Retinal pigment epithelial cell (primary cell): ENCODE data around the gene CEBPE.

Experiments used
- DNase-seq: peaks from one replicate; pipeline ENCODE4 v3.0.0-alpha.2; 2010; ENCODE audit warnings: low read depth
- H3K4me3 ChIP-seq: 2 replicates; pipeline ENCODE4 v1.5.1; 2011; ENCODE audit warnings: mild to moderate bottlenecking, low read length, control low read depth, moderate library complexity
- CTCF ChIP-seq: conservative IDR thresholded peaks from 2 replicates; pipeline ENCODE4 v1.5.1; 2011; ENCODE audit warnings: low read depth, low read length, control low read depth, inconsistent platforms

The CEBPE gene

DNA sequence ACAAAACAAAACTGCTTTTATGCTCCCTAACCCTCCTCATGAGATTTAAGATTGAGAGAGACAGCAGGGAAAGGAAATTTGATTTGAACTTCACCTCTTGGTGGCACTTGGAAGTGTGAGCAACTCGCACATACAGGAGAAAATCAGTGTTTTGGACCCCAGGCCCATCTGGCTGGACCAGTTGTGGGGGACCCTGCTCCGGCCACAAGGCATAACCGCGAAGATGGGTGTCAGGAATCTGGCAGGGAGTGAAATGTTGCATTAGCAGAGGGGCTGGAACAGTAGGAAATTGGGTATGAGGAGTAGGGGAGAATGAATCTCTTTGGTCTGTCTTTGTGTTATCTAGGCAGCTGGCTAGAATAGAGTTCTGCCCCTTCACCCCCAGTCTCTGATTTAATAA, 15.5 kb downstream of the CEBPE start:
- no peak for TF ChIP-seq CTCF
- DNase-seq: no peak
- H3K4me3 ChIP-seq: no peak overlapping the region

- no peak for DNase-seq
- no peak for TF ChIP-seq CTCF
- H3K4me3 ChIP-seq: no peak overlapping the region
These were observed 16.3 kb downstream of the CEBPE start for GRCh38 chr14:23102801-23103200.

DNA sequence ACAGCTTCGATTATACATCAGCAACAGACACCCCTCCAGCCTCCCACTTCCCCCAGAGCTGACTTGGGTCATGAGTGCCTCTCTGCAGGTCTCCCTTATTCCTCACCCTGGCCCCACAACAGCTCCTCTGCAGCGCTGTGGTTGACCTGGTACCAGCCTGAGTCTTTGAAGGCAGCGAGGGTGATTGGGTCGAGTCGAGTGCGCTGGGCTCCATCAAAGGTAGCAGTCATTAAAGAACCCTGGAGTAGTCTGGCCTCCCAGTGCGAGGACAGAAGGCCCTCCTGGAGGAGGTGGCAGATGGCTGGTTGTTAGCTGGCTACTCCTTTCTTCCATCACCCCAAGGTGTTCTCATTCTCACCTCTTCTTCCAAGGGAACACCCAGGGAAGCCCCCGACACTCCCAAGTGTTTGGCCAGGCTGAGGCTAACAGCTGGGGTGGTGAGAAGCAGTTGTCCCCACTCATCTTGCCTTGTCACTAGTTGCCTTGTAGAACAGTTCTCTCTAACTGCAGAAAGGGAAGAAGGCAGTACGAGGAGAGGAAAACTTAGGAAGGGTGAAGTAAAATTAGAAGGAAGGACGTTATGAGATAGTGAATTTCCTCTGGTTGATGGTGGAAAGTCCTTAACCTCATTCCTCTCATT, 16.9 kb downstream of the CEBPE start:
- DNase-seq: no peak
- H3K4me3 ChIP-seq: no peak overlapping the region
- TF ChIP-seq CTCF: no peak

DNA sequence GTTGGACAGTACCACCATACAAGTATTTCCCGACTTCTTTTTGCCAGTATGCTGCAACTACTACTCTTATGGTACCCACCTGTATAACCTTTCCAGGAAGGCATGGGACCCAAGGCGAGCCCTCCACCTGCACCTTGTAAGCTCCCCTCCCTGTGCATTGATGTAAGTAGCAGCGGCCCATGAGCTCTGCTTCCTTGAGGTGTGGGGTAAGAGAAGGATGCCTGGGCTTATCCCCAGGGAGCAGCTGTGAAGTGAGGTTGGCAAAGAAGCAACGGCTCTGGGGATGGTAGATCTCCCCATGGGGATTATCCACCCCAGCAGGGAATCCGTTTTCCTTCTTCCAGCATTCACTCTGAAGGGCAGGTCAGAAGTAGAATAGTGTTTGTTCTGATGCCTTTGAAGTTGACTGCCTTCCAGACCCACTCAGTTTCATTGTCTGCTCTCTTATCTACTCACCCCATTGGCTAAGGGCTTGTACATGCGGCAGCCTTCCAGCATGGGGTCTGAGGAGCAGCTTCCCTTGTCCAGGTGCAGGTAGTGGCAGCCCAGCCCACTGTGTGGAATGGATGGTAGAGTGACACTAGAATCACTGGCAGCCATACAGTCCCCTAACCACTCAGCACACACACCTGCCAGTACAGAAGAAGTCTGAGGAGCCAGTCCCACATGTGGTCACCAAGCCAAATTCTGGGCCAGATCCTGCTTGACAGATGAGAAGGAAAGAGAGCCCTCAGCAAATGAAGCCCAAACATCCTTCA, 17.7 kb downstream of the CEBPE start:
- DNase-seq: no peak
- no peak for TF ChIP-seq CTCF
- H3K4me3 ChIP-seq: no peak overlapping the region

GRCh38 chr14:23099212-23099861, 19.7 kb downstream of the CEBPE start:
- TF ChIP-seq CTCF: peak; percentile 4
- peak; percentile 31 for DNase-seq

GRCh38 chr14:23097786-23098185, 21.3 kb downstream of the CEBPE start:
- no peak overlapping the region for H3K4me3 ChIP-seq
- DNase-seq: no peak
- no peak for TF ChIP-seq CTCF

More at GRCh38 chr14:23099212-23099861, 19.7 kb downstream of the CEBPE start:
- H3K4me3 ChIP-seq: no peak overlapping the region
